Frontal cortex (tissue), 4 donors: ENCODE measurements around the gene LCE2D. TPM values are rescaled to one million over a fixed set of nuclear protein-coding genes. Genes with fewer than 3 reads are reported as not detected.
"Not testable (repeated sequence)": the region's sequence is repeated elsewhere in the genome, so short reads cannot be mapped to it uniquely, and the experiment has no call there.

Experiments used
- DNase-seq, 2 donors: peaks; one replicate each; pipeline ENCODE4 v3.0.0; 2012; ENCODE audit warnings: low spot score in 2 of 2
- FAIRE-seq: peaks from 2 replicates; lab custom pipeline; 2012; peaks lifted over from hg19 to GRCh38; lab: Jason Lieb, UNC
- small RNA-seq: library from RNA; depleted of rRNA; stranded (forward); fragments of <200 nt; gene quantifications from one replicate; pipeline ENCODE3, GENCODE V24; 2014
- total RNA-seq: library from RNA; depleted of rRNA; stranded (reverse); fragments of >200 nt; gene quantifications from one replicate; pipeline ENCODE4 v1.2.3, GENCODE V29; 2014
- donor health status: control.
- donor health status: control.
- donor health status: control.

LCE2D gene
- total RNA-seq, 1 donor from 2014 or later, result not detected

- FAIRE-seq, result no peak
Observed at GRCh38 chr1:152683846-152684245, 20.7 kb downstream of the LCE2D start.

GRCh38 chr1:152685823-152686222, 22.6 kb downstream of the LCE2D start, which contains the start of gene LCE2B:
TSS of gene LCE2B (plus strand) at chr1:152686123. CDS start at chr1:152686844, 721 bp downstream.
- not testable (repeated sequence) for FAIRE-seq

More at GRCh38 chr1:152683846-152684245, 20.7 kb downstream of the LCE2D start:
- no peak for DNase-seq

GRCh38 chr1:152697701-152698600, 34.8 kb downstream of the LCE2D start, which contains the start of gene LCE2A:
TSS of gene LCE2A (plus strand) at chr1:152698345. CDS start at chr1:152698902, 557 bp downstream.
- DNase-seq (no peak), FAIRE-seq (no peak)

More at GRCh38 chr1:152685823-152686222, 22.6 kb downstream of the LCE2D start, which contains the start of gene LCE2B:
- DNase-seq, result not testable (repeated sequence)

- no peak for FAIRE-seq
- no peak for DNase-seq
Observed at GRCh38 chr1:152699746-152700145, 36.6 kb downstream of the LCE2D start.

DNA sequence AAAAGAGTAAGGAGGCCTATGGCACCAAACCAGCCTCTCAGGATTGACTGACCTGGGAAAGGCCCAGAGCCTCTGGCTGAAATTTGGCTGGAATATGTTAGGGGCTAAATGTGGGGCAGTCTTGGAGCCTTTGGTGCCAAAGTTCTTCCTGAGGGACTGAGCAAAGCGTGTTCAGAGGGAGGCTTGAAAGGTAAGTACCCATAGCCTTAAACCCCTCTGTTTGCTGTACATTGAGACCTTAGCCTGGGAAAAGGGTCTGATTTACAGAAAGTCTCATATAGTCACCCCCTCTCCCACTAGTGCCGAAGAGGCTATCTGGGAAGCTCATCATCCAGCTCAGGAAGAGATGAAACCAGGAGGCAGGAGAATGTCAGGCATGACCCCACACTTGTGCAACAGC, 44.7 kb downstream of the LCE2D start, which contains the start of gene LCE4A:
TSS of gene LCE4A (plus strand) at position 301 of the 400 bp plus-strand sequence. CDS start 916 bp downstream, outside the sequence.
- FAIRE-seq (no peak), DNase-seq (no peak)

Small RNAs within 50 kb of the gene (small RNA-seq; reads per million reads assigned to genes)
- not detected for gene LCE3A
- gene LCE3B, result not detected

Other genes with a start within 250 kb of the LCE2D start
- not detected for gene CRNN, start 249.1 kb upstream of the LCE2D start, total RNA-seq
- not detected for gene LCE5A, start 152.6 kb upstream of the LCE2D start, total RNA-seq
- gene CRCT1, start 148.9 kb upstream of the LCE2D start, total RNA-seq, result not detected
- gene LCE3E, start 96.6 kb upstream of the LCE2D start, total RNA-seq, result not detected
- not detected for gene LCE3D, start 82.9 kb upstream of the LCE2D start, total RNA-seq
- gene LCE3C, start 63.1 kb upstream of the LCE2D start, total RNA-seq, result not detected
- gene LCE3B, start 49.6 kb upstream of the LCE2D start, total RNA-seq, result not detected
- not detected for gene LCE3A, start 40.3 kb upstream of the LCE2D start, total RNA-seq
- not detected for gene LCE2C, start 11.9 kb downstream of the LCE2D start, total RNA-seq
- gene LCE2B, start 22.7 kb downstream of the LCE2D start, total RNA-seq, result not detected
- not detected for gene LCE2A, start 35.0 kb downstream of the LCE2D start, total RNA-seq
- gene LCE4A, start 44.8 kb downstream of the LCE2D start, total RNA-seq, result not detected
- gene KPRP, start 94.6 kb downstream of the LCE2D start, total RNA-seq, result not detected
- not detected for gene LCE1F, start 111.8 kb downstream of the LCE2D start, total RNA-seq
- gene LCE1E, start 122.9 kb downstream of the LCE2D start, total RNA-seq, result not detected
- gene LCE1D, start 133.3 kb downstream of the LCE2D start, total RNA-seq, result not detected
- gene LCE1C, start 143.3 kb downstream of the LCE2D start, total RNA-seq, result not detected
- not detected for gene LCE1B, start 148.6 kb downstream of the LCE2D start, total RNA-seq
- gene LCE1A, start 164.1 kb downstream of the LCE2D start, total RNA-seq, result not detected
- not detected for gene LCE6A, start 179.5 kb downstream of the LCE2D start, total RNA-seq
- gene LCE7A, start 196.6 kb downstream of the LCE2D start, total RNA-seq, result not detected
- gene SMCP, start 214.9 kb downstream of the LCE2D start, total RNA-seq, result not detected
- not detected for gene IVL, start 245.2 kb downstream of the LCE2D start, total RNA-seq